Liver (tissue), 9 donors: ENCODE measurements around the gene STK11. TPM values are rescaled to one million over a fixed set of nuclear protein-coding genes. Genes with fewer than 3 reads are reported as not detected.
A peak's percentile ranks its signal among the peaks of the same experiment; 100 is the strongest.

Experiments
- DNase-seq: peaks from one replicate; pipeline ENCODE4 v3.0.0-alpha.2; 2017; ENCODE audit warnings: low spot score
- H3K27ac ChIP-seq, 2 donors: one replicate each; pipeline ENCODE4 v1.7.0; 2013; ENCODE audit warnings: inconsistent platforms in 2 of 2, low read length in 2 of 2, control low read depth in 1 of 2, low read depth in 1 of 2, mild to moderate bottlenecking in 1 of 2
- H3K27me3 ChIP-seq, 4 donors: one replicate each; pipeline versions ENCODE4 v1.6.1 to v1.7.0; 2013; ENCODE audit warnings: low read length in 3 of 4, inconsistent platforms in 1 of 4, mild to moderate bottlenecking in 1 of 4, moderate library complexity in 1 of 4; ENCODE audit not compliant: control insufficient read depth in 4 of 4, insufficient read depth in 4 of 4
- H3K36me3 ChIP-seq, 4 donors: one replicate each; pipeline versions ENCODE4 v1.6.1 to v1.7.0; 2013; ENCODE audit warnings: low read length in 3 of 4, mild to moderate bottlenecking in 3 of 4, low read depth in 1 of 4, moderate library complexity in 1 of 4; ENCODE audit not compliant: control insufficient read depth in 4 of 4, insufficient read depth in 3 of 4
- H3K4me1 ChIP-seq, 4 donors: one replicate each; pipeline versions ENCODE4 v1.6.1 to v1.7.0; 2013; ENCODE audit warnings: low read length in 3 of 4, mild to moderate bottlenecking in 3 of 4, moderate library complexity in 1 of 4; ENCODE audit not compliant: control insufficient read depth in 4 of 4, insufficient read depth in 4 of 4
- H3K4me3 ChIP-seq, 3 donors: one replicate each; pipeline versions ENCODE4 v1.6.1 to v1.7.0; 2013; ENCODE audit warnings: low read length in 3 of 3, control low read depth in 1 of 3, low read depth in 1 of 3, mild to moderate bottlenecking in 1 of 3
- H3K9ac ChIP-seq, 2 donors: one replicate each; pipeline ENCODE4 v1.7.0; 2013; ENCODE audit warnings: low read length in 2 of 2, mild to moderate bottlenecking in 2 of 2, moderate library complexity in 2 of 2, control low read depth in 1 of 2, low read depth in 1 of 2
- H3K9me3 ChIP-seq, 4 donors: one replicate each; pipeline versions ENCODE4 v1.6.1 to v1.7.0; 2013; ENCODE audit warnings: low read length in 3 of 4; ENCODE audit not compliant: control insufficient read depth in 4 of 4
- EGR1 ChIP-seq, 2 donors: IDR thresholded peaks; 2 replicates each; pipeline ENCODE4 v1.6.1; 2016 to 2018; ENCODE audit warnings: antibody characterized with exemption in 2 of 2, low read depth in 2 of 2
- FOXA1 ChIP-seq: IDR thresholded peaks from 2 replicates; pipeline ENCODE4 v1.6.1; 2016; ENCODE audit warnings: antibody characterized with exemption
- FOXA2 ChIP-seq: IDR thresholded peaks from 2 replicates; pipeline ENCODE4 v1.6.1; 2016; ENCODE audit warnings: antibody characterized with exemption
- GABPA ChIP-seq, 2 donors: IDR thresholded peaks in 1 of 2; conservative IDR thresholded peaks in 1 of 2; 2 replicates each; pipeline ENCODE4 v1.6.1; 2016; ENCODE audit warnings: antibody characterized with exemption in 2 of 2, mild to moderate bottlenecking in 1 of 2, moderate library complexity in 1 of 2
- HNF4A ChIP-seq, 2 donors: conservative IDR thresholded peaks; 2 replicates each; pipeline ENCODE4 v1.6.1; 2016; ENCODE audit warnings: antibody characterized with exemption in 2 of 2, mild to moderate bottlenecking in 2 of 2
- HNF4G ChIP-seq: IDR thresholded peaks from 2 replicates; pipeline ENCODE4 v1.6.1; 2016; ENCODE audit warnings: antibody characterized with exemption
- JUND ChIP-seq, 2 donors: IDR thresholded peaks; 2 replicates each; pipeline ENCODE4 v1.6.1; 2016; ENCODE audit warnings: antibody characterized with exemption in 2 of 2
- NR2F2 ChIP-seq: IDR thresholded peaks from 2 replicates; pipeline ENCODE4 v1.6.1; 2016; ENCODE audit warnings: antibody characterized with exemption
- RAD21 ChIP-seq, 2 donors: IDR thresholded peaks; 2 replicates each; pipeline ENCODE4 v1.6.1; 2016; ENCODE audit warnings: antibody characterized with exemption in 2 of 2, mild to moderate bottlenecking in 2 of 2
- RXRA ChIP-seq, 2 donors: IDR thresholded peaks; 2 replicates each; pipeline ENCODE4 v1.6.1; 2017 to 2018; ENCODE audit warnings: antibody characterized with exemption in 2 of 2, mild to moderate bottlenecking in 1 of 2
- SP1 ChIP-seq: IDR thresholded peaks from 2 replicates; pipeline ENCODE4 v1.6.1; 2018; ENCODE audit warnings: antibody characterized with exemption, mild to moderate bottlenecking
- TAF1 ChIP-seq: conservative IDR thresholded peaks from 2 replicates; pipeline ENCODE4 v1.6.1; 2016; ENCODE audit warnings: antibody characterized with exemption, mild to moderate bottlenecking
- YY1 ChIP-seq: IDR thresholded peaks from 2 replicates; pipeline ENCODE4 v1.6.1; 2016; ENCODE audit warnings: antibody characterized with exemption, mild to moderate bottlenecking
- WGBS: extraction: QIAGEN DNeasy Blood & Tissue Kit; methylation state at CpG from one replicate; pipeline ENCODE4 v1.1.7; 2013; 5-methylcytosine and 5-hydroxymethylcytosine counted together
- polyA plus RNA-seq, 2 donors: library from polyadenylated mRNA; stranded (reverse) in 1 of 2; unstranded in 1 of 2; fragments of 200-250 nt in 1 of 2; fragments of >200 nt in 1 of 2; fragmentation: Nextera tagmentation in 1 of 2; extraction: Ambion mirVana in 1 of 2; gene quantifications; one replicate each; pipeline versions ENCODE4 v1.2.1 to v1.2.3, GENCODE V29; 2013 to 2015
- total RNA-seq, 2 donors: library from RNA; depleted of rRNA; stranded (reverse); fragments of >200 nt; gene quantifications; one replicate each; pipeline ENCODE4 v1.2.3, GENCODE V29; 2014
- TF ChIP-seq, protein P1 (sequence below): IDR thresholded peaks from 2 replicates; pipeline ENCODE4 v1.6.1; 2016; ENCODE audit warnings: antibody characterized with exemption, mild to moderate bottlenecking
- TF ChIP-seq, protein P2 (sequence below): IDR thresholded peaks from 2 replicates; pipeline ENCODE4 v1.6.1; 2016; ENCODE audit warnings: antibody characterized with exemption
- TF ChIP-seq, protein P3 (sequence below): fragments of 150-350 bp; IDR thresholded peaks from 2 replicates; pipeline ENCODE4 v1.5.1; 2017; ENCODE audit warnings: improper control_type of control experiment, low read depth, low read length; ENCODE audit not compliant: missing input control
- TF ChIP-seq, protein P4 (sequence below): IDR thresholded peaks from 2 replicates; pipeline ENCODE4 v1.6.1; 2016; ENCODE audit warnings: antibody characterized with exemption
- TF ChIP-seq, protein P5 (sequence below): IDR thresholded peaks from 2 replicates; pipeline ENCODE4 v1.6.1; 2016; ENCODE audit warnings: antibody characterized with exemption
- donor health status: healthy.
- donor health status: healthy.
- donor health status: healthy.
- donor health status: healthy.
- donor health status: healthy.

The STK11 gene
- total and polyA plus RNA-seq, 4 donors: 3.0 to 126 (median 35.5) TPM

DNA sequence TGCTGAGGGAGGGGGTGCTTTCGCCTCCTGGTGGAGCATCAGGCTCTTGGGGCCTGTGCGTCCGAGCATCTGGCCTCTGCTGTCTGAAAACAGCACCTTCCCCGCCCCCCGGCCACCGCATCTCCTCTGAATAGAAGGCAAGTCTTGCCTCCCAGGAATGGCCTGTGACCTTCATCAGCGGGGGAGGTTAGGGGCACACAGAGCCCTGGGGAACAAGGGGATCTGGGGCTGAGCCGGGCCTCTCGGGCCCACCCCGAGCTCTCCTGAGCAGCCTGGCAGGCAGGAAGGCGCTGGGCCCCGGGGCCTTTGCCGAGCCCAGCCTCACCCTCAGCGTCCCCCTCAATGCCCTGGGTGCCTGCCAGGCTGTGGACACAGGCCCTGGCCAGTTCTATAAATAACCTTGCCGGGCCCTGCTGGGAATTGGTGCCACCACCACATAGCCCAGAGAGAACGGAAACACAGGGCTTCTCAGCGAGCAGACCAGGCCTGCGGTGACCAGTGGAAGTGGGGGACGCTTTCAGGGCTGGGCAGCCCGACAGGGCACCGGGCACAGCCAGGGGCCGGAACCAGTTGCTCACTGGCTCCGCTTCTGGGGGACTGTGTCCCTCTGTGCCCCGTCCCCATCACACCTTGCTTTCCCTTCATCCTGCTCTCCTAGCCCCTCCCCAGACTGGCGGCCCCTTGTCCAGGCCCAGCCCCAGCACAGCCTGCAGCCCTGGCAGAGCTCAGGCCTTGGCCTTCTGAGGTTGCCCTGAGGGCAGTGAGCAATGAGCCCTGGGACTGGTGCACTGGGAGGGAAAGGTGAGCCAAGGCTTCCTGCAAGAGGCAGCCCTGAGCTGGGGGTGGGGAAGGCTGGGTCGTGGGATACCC, 9.5 kb downstream of the STK11 start:
- Histone ChIP-seq H3K4me3 (no peak overlapping the region), H3K4me1 (peaks cover 18 to 45% (median 36%) of the 10 kb centered on the region in 4 donors), H3K27ac (peak overlapping the region; percentile 79 to 92), H3K9me3 (no peaks in the 10 kb centered on the region), H3K36me3 (peaks cover 0 to 2% (median 0%) of the 10 kb centered on the region in 4 donors), H3K9ac (no peak overlapping the region), H3K27me3 (no peaks in the 10 kb centered on the region)
- TF ChIP-seq FOXA2: no peak
- TF ChIP-seq HNF4A (conservative IDR thresholded peaks at IDR 0.05): peak; percentile 49 to 50
- no peak for TF ChIP-seq GABPA (IDR thresholded peaks at IDR 0.05 in 1 of 2, conservative IDR thresholded peaks at IDR 0.05 in 1 of 2)
- no peak for TF ChIP-seq FOXA1
- TF ChIP-seq, protein P1, sequence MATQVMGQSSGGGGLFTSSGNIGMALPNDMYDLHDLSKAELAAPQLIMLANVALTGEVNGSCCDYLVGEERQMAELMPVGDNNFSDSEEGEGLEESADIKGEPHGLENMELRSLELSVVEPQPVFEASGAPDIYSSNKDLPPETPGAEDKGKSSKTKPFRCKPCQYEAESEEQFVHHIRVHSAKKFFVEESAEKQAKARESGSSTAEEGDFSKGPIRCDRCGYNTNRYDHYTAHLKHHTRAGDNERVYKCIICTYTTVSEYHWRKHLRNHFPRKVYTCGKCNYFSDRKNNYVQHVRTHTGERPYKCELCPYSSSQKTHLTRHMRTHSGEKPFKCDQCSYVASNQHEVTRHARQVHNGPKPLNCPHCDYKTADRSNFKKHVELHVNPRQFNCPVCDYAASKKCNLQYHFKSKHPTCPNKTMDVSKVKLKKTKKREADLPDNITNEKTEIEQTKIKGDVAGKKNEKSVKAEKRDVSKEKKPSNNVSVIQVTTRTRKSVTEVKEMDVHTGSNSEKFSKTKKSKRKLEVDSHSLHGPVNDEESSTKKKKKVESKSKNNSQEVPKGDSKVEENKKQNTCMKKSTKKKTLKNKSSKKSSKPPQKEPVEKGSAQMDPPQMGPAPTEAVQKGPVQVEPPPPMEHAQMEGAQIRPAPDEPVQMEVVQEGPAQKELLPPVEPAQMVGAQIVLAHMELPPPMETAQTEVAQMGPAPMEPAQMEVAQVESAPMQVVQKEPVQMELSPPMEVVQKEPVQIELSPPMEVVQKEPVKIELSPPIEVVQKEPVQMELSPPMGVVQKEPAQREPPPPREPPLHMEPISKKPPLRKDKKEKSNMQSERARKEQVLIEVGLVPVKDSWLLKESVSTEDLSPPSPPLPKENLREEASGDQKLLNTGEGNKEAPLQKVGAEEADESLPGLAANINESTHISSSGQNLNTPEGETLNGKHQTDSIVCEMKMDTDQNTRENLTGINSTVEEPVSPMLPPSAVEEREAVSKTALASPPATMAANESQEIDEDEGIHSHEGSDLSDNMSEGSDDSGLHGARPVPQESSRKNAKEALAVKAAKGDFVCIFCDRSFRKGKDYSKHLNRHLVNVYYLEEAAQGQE: no peak
- no peak for TF ChIP-seq HNF4G
- peak in 1 of 2 donors; percentile 6 for TF ChIP-seq RAD21 (IDR thresholded peaks at IDR 0.05)
- TF ChIP-seq YY1: no peak
- TF ChIP-seq EGR1 (IDR thresholded peaks at IDR 0.05; ENCODE audit: low read depth in 2 of 2): no peak
- peak; percentile 53 for TF ChIP-seq SP1
- no peak for TF ChIP-seq NR2F2
- no peak for TF ChIP-seq TAF1
- TF ChIP-seq, protein P2, sequence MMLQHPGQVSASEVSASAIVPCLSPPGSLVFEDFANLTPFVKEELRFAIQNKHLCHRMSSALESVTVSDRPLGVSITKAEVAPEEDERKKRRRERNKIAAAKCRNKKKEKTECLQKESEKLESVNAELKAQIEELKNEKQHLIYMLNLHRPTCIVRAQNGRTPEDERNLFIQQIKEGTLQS: no peak
- no peak for TF ChIP-seq JUND (IDR thresholded peaks at IDR 0.05)
- TF ChIP-seq, protein P3, sequence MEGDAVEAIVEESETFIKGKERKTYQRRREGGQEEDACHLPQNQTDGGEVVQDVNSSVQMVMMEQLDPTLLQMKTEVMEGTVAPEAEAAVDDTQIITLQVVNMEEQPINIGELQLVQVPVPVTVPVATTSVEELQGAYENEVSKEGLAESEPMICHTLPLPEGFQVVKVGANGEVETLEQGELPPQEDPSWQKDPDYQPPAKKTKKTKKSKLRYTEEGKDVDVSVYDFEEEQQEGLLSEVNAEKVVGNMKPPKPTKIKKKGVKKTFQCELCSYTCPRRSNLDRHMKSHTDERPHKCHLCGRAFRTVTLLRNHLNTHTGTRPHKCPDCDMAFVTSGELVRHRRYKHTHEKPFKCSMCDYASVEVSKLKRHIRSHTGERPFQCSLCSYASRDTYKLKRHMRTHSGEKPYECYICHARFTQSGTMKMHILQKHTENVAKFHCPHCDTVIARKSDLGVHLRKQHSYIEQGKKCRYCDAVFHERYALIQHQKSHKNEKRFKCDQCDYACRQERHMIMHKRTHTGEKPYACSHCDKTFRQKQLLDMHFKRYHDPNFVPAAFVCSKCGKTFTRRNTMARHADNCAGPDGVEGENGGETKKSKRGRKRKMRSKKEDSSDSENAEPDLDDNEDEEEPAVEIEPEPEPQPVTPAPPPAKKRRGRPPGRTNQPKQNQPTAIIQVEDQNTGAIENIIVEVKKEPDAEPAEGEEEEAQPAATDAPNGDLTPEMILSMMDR: no peak
- TF ChIP-seq, protein P4, sequence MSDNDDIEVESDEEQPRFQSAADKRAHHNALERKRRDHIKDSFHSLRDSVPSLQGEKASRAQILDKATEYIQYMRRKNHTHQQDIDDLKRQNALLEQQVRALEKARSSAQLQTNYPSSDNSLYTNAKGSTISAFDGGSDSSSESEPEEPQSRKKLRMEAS: no peak
- peak; percentile 16 to 35 for TF ChIP-seq RXRA (IDR thresholded peaks at IDR 0.05)
- TF ChIP-seq, protein P5, sequence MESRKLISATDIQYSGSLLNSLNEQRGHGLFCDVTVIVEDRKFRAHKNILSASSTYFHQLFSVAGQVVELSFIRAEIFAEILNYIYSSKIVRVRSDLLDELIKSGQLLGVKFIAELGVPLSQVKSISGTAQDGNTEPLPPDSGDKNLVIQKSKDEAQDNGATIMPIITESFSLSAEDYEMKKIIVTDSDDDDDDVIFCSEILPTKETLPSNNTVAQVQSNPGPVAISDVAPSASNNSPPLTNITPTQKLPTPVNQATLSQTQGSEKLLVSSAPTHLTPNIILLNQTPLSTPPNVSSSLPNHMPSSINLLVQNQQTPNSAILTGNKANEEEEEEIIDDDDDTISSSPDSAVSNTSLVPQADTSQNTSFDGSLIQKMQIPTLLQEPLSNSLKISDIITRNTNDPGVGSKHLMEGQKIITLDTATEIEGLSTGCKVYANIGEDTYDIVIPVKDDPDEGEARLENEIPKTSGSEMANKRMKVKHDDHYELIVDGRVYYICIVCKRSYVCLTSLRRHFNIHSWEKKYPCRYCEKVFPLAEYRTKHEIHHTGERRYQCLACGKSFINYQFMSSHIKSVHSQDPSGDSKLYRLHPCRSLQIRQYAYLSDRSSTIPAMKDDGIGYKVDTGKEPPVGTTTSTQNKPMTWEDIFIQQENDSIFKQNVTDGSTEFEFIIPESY: no peak
- no peak for DNase-seq
- 60% methylated on average over 26 of the region's 26 CpGs for WGBS
